Pancreas (tissue), 10 donors: ENCODE results near the gene CDC7. TPM values are rescaled to one million over a fixed set of nuclear protein-coding genes. Genes with fewer than 3 reads are reported as not detected.

Source experiments
- ATAC-seq, 4 donors: fragments of 200-7000 bp; cut with Tn5 transposase; one replicate each; pipeline versions ENCODE4 v1.8.0 to v1.9.1; 2020; ENCODE audit warnings: mild to moderate bottlenecking in 4 of 4, moderate library complexity in 4 of 4
- DNase-seq, 6 donors: peaks; one replicate each; pipeline ENCODE4 v3.0.0-alpha.2; 2020
- FAIRE-seq: peaks from 2 replicates; lab custom pipeline; 2012; peaks lifted over from hg19 to GRCh38; lab: Jason Lieb, UNC
- H3K27ac ChIP-seq, 4 donors: fragments of 200-600 bp; sonication (generic); 1 replicate in 3 of 4; 2 replicates in 1 of 4; pipeline versions ENCODE4 v1.5.0 to v1.8.0; 2020
- H3K27me3 ChIP-seq, 4 donors: fragments of 200-600 bp; one replicate each; pipeline ENCODE4 v1.8.0; 2021
- H3K36me3 ChIP-seq, 3 donors: fragments of 200-600 bp; sonication (generic) in 1 of 3; one replicate each; pipeline versions ENCODE4 v1.5.0 to v1.8.0; 2020 to 2021
- H3K4me1 ChIP-seq, 3 donors: fragments of 200-600 bp; one replicate each; pipeline ENCODE4 v1.8.0; 2021
- H3K4me3 ChIP-seq, 4 donors: fragments of 200-600 bp; sonication (generic) in 2 of 4; one replicate each; pipeline versions ENCODE4 v1.5.0 to v1.8.0; 2020 to 2021
- H3K9me3 ChIP-seq, 4 donors: fragments of 200-600 bp; one replicate each; pipeline ENCODE4 v1.8.0; 2021
- WGBS, 2 donors: extraction: QIAGEN DNeasy Blood & Tissue Kit; methylation state at CpG; one replicate each; pipeline ENCODE4 v1.1.7; 2013; 5-methylcytosine and 5-hydroxymethylcytosine counted together
- intact Hi-C, 3 donors: fragments of 100-400 bp; cut with DNase I; formaldehyde crosslinking; loops; one replicate each; pipeline versions ENCODE4 v1.11.1 to v1.14.2; 2022
- polyA plus RNA-seq, 2 donors: library from polyadenylated mRNA; stranded (reverse); fragments of 200-250 nt; gene quantifications; one replicate each; pipeline ENCODE4 v1.2.3, GENCODE V29; 2013
- total RNA-seq, 6 donors: library from RNA; stranded (reverse); fragmentation: NEBNext Ultra II Directional in 4 of 6; extraction: Animal tissue kit (Norgen Biotek cat#: 25700) in 4 of 6; gene quantifications; one replicate each; pipeline versions ENCODE4 v1.2.1 to v1.2.4, GENCODE V29; 2021 to 2023
- TF ChIP-seq, protein P1 (sequence below), 4 donors: fragments of 200-600 bp; sonication (generic) in 3 of 4; IDR thresholded peaks; one replicate each; pipeline versions ENCODE4 v1.5.0 to v1.8.0; 2021; ENCODE audit warnings: antibody characterized with exemption in 4 of 4
- donor health status: healthy with polysubstance abuse.
- donor health status: DM: no; HTN: no; CAD: no; lungs with moderate emphysema.
- donor health status: DM: no; HTN: no; CAD: no.
- donor health status: control.
- donor health status: control.
- donor health status: Bipolar disorder and iron deficiency.
- donor health status: DM: yes; HTN: yes; CAD: no.
- donor health status: DM: no; HTN: no; CAD: no.
- donor health status: DM: no; HTN: no; CAD: no.
- donor health status: DM: yes; HTN: yes; CAD: no.

Gene CDC7
- total and polyA plus RNA-seq, 8 donors, result 0.56 to 2.4 (median 0.92) TPM

GRCh38 chr1:91545506-91546300 lies 45.1 kb downstream of the CDC7 start:
- Histone ChIP-seq H3K36me3 (no peaks in the 10 kb centered on the region), H3K27me3 (no peaks in the 10 kb centered on the region), H3K4me3 (no peak overlapping the region), H3K4me1 (no peaks in the 10 kb centered on the region), H3K9me3 (no peaks in the 10 kb centered on the region), H3K27ac (no peak overlapping the region)
- DNase-seq, result no peak
- no peak for ATAC-seq
- intact Hi-C loops, result no loop called here
- no peak for FAIRE-seq
- WGBS, 2 donors, result 77 to 81% methylated on average over 13 of the region's 13 CpGs
- TF ChIP-seq, protein P1, sequence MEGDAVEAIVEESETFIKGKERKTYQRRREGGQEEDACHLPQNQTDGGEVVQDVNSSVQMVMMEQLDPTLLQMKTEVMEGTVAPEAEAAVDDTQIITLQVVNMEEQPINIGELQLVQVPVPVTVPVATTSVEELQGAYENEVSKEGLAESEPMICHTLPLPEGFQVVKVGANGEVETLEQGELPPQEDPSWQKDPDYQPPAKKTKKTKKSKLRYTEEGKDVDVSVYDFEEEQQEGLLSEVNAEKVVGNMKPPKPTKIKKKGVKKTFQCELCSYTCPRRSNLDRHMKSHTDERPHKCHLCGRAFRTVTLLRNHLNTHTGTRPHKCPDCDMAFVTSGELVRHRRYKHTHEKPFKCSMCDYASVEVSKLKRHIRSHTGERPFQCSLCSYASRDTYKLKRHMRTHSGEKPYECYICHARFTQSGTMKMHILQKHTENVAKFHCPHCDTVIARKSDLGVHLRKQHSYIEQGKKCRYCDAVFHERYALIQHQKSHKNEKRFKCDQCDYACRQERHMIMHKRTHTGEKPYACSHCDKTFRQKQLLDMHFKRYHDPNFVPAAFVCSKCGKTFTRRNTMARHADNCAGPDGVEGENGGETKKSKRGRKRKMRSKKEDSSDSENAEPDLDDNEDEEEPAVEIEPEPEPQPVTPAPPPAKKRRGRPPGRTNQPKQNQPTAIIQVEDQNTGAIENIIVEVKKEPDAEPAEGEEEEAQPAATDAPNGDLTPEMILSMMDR (IDR thresholded peaks at IDR 0.05), result no peak

DNA sequence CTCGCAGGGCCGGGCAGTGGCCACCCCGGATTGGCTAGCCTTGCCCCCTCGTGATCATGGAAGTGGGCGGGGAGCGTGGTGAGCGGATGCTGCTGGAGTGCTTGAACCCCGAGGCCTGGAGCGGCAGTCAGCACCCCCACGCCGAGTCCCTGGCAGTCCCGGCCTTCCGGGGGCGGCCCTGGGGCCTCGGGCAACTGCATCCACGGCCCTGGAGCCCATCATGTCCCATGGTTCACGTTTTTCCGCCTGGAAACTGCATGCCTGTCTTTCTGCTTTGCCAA lies 45.6 kb downstream of the CDC7 start:
- TF ChIP-seq, protein P1 (IDR thresholded peaks at IDR 0.05), result no peak
- ATAC-seq (no peak), FAIRE-seq (no peak), DNase-seq (peak in 2 of 6 donors; percentile 26 to 55)
- Histone ChIP-seq H3K9me3 (no peaks in the 10 kb centered on the region), H3K27ac (no peak overlapping the region), H3K4me1 (no peaks in the 10 kb centered on the region), H3K27me3 (no peaks in the 10 kb centered on the region), H3K36me3 (no peaks in the 10 kb centered on the region), H3K4me3 (no peak overlapping the region)
- 66 to 78% methylated on average over 18 of the region's 18 CpGs for WGBS, 2 donors
- intact Hi-C loops, result no loop called here

GRCh38 chr1:91546876-91547275 lies 46.2 kb downstream of the CDC7 start:
- DNase-seq, result peak in 1 of 6 donors; percentile 20
- WGBS, 2 donors, result 66 to 76% methylated on average over 19 of the region's 19 CpGs
- ATAC-seq, result peak in 1 of 4 donors; percentile 40
- H3K4me3 ChIP-seq, result no peak overlapping the region
- H3K27ac ChIP-seq, result no peak overlapping the region
- no peak for FAIRE-seq
- H3K36me3 ChIP-seq, result no peaks in the 10 kb centered on the region
- TF ChIP-seq, protein P1 (IDR thresholded peaks at IDR 0.05), result no peak
- no peaks in the 10 kb centered on the region for H3K9me3 ChIP-seq
- no peaks in the 10 kb centered on the region for H3K27me3 ChIP-seq
- intact Hi-C loops, result no loop called here
- H3K4me1 ChIP-seq, result no peaks in the 10 kb centered on the region

- Histone ChIP-seq H3K27me3 (no peaks in the 10 kb centered on the region), H3K9me3 (no peaks in the 10 kb centered on the region), H3K4me3 (no peak overlapping the region), H3K27ac (no peak overlapping the region), H3K4me1 (no peaks in the 10 kb centered on the region), H3K36me3 (no peaks in the 10 kb centered on the region)
- TF ChIP-seq, protein P1 (IDR thresholded peaks at IDR 0.05), result no peak
- FAIRE-seq (no peak), ATAC-seq (no peak), DNase-seq (no peak)
- 66 to 77% methylated on average over 3 of the region's 3 CpGs for WGBS, 2 donors
- intact Hi-C loops, result no loop called here
These were observed 47.9 kb downstream of the CDC7 start for GRCh38 chr1:91548376-91549040.
